Measurements from ENCODE around the gene CYTIP.

DNA sequence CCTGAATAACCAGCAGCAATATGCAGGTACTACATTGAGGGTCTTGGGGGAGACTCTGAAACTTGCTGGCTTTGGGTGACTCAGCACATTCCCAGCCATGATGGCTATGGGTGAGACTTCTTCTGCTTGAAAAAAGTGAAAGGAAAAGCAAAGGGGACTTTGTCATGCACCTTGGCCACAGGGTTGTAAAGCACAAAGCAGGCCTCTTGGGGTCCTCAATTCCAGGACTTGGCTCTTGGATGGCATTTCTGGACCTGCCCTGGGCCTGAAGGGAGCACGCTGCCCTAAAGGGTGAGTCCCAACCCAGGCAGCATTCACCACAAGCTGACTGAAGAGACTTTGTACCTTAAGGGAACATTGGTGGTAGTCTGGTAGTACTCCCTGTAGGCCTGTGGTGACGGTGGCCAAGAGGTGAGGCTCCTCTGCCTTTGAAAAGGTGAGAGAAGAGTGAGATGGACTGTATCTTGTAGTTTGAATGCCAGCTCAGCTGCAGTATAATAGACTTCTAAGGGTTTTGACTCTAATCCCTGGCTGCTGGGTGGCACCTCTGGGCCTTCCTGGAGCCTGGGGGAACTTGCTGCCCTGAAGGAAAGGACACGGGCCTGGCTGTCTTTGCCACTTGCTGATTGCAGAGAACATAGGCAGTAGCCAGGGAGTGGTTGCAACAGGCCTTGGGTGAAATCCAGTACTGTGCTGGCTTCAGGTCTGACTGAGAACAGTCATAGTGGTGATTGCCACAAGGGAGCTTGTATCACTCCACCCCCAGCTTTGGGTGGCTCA lies 36.5 kb upstream of the CYTIP start:
- TF ChIP-seq, protein P1, sequence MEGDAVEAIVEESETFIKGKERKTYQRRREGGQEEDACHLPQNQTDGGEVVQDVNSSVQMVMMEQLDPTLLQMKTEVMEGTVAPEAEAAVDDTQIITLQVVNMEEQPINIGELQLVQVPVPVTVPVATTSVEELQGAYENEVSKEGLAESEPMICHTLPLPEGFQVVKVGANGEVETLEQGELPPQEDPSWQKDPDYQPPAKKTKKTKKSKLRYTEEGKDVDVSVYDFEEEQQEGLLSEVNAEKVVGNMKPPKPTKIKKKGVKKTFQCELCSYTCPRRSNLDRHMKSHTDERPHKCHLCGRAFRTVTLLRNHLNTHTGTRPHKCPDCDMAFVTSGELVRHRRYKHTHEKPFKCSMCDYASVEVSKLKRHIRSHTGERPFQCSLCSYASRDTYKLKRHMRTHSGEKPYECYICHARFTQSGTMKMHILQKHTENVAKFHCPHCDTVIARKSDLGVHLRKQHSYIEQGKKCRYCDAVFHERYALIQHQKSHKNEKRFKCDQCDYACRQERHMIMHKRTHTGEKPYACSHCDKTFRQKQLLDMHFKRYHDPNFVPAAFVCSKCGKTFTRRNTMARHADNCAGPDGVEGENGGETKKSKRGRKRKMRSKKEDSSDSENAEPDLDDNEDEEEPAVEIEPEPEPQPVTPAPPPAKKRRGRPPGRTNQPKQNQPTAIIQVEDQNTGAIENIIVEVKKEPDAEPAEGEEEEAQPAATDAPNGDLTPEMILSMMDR (IDR thresholded peaks at IDR 0.05): no peak
- TF ChIP-seq POLR2A (IDR thresholded peaks at IDR 0.05): no peak

Data from lower leg skin (tissue), 3 donors.